Neural cell (in vitro differentiated cells): ENCODE results near the gene NIP7. TPM values are rescaled to one million over a fixed set of nuclear protein-coding genes. Genes with fewer than 3 reads are reported as not detected.
"Not testable (repeated sequence)": the region's sequence is repeated elsewhere in the genome, so short reads cannot be mapped to it uniquely, and the experiment has no call there.

Experiments
- H2AFZ ChIP-seq: fragments of 200-600, 300-800 bp; sonication (generic), shearing (Covaris generic); 2 replicates; pipeline ENCODE4 v1.6.0; 2014; ENCODE audit warnings: low read depth, mild to moderate bottlenecking, antibody characterized with exemption, low read length, moderate library complexity
- H3F3A ChIP-seq: fragments of 200-600 bp; shearing (Covaris generic); 2 replicates; pipeline ENCODE4 v1.6.1; 2016; ENCODE audit warnings: mild to moderate bottlenecking, moderate library complexity, mixed read lengths, antibody characterized with exemption, low read length; ENCODE audit not compliant: insufficient read depth, poor library complexity, severe bottlenecking
- H3K27ac ChIP-seq: fragments of 200-600, 300-800 bp; sonication (generic), shearing (Covaris generic); 2 replicates; pipeline ENCODE4 v1.5.1; 2014; ENCODE audit warnings: mild to moderate bottlenecking, low read length, moderate library complexity
- H3K27me3 ChIP-seq: fragments of 300-800, 200-600 bp; sonication (generic), shearing (Covaris generic); 2 replicates; pipeline ENCODE4 v1.6.0; 2014; ENCODE audit warnings: mild to moderate bottlenecking, low read depth, low read length, moderate library complexity; ENCODE audit not compliant: insufficient read depth
- H3K36me3 ChIP-seq: fragments of 300-800, 200-600 bp; sonication (generic), shearing (Covaris generic); 2 replicates; pipeline ENCODE4 v1.5.1; 2014; ENCODE audit warnings: mild to moderate bottlenecking, antibody characterized with exemption, low read length, moderate library complexity; ENCODE audit not compliant: insufficient read depth
- H3K4me2 ChIP-seq: fragments of 300-800, 200-600 bp; sonication (generic), shearing (Covaris generic); 2 replicates; pipeline ENCODE4 v1.6.0; 2014; ENCODE audit warnings: mild to moderate bottlenecking, low read length
- H3K4me3 ChIP-seq: fragments of 300-800, 200-600 bp; sonication (generic), shearing (Covaris generic); 2 replicates; pipeline ENCODE4 v1.5.1; 2014; ENCODE audit warnings: mild to moderate bottlenecking, low read length, moderate library complexity
- H3K79me2 ChIP-seq: fragments of 200-600 bp; shearing (Covaris generic); replicated peaks from 2 replicates; pipeline ENCODE4 v1.6.0; 2014; ENCODE audit warnings: mild to moderate bottlenecking, low read length, moderate library complexity; ENCODE audit not compliant: insufficient read depth
- H3K9ac ChIP-seq: fragments of 300-800, 200-600 bp; sonication (generic), shearing (Covaris generic); 2 replicates; pipeline ENCODE4 v1.6.1; 2016; ENCODE audit warnings: mild to moderate bottlenecking, low read length, mixed read lengths
- H3K9me2 ChIP-seq: fragments of 200-600 bp; shearing (Covaris generic); 2 replicates; pipeline ENCODE4 v1.6.1; 2016; ENCODE audit warnings: mild to moderate bottlenecking, low read length, mixed read lengths; ENCODE audit not compliant: insufficient read depth
- H3K9me3 ChIP-seq: fragments of 200-600, 300-800 bp; sonication (generic), shearing (Covaris generic); 2 replicates; pipeline ENCODE4 v1.6.1; 2016; ENCODE audit warnings: mild to moderate bottlenecking, mixed run types, low read length, moderate library complexity, mixed read lengths
- H4K20me1 ChIP-seq: fragments of 200-600 bp; shearing (Covaris generic); 2 replicates; pipeline ENCODE4 v1.6.1; 2016; ENCODE audit warnings: mild to moderate bottlenecking, mixed run types; ENCODE audit not compliant: insufficient read depth
- CTCF ChIP-seq: fragments of 450-650 bp; IDR thresholded peaks from 2 replicates; pipeline ENCODE4 v1.5.1; 2014; ENCODE audit warnings: antibody characterized with exemption, mild to moderate bottlenecking, moderate library complexity; ENCODE audit not compliant: poor library complexity, severe bottlenecking
- EP300 ChIP-seq: fragments of 450-650 bp; conservative IDR thresholded peaks from 2 replicates; pipeline ENCODE4 v1.6.1; 2014; ENCODE audit warnings: antibody characterized with exemption, mild to moderate bottlenecking, moderate library complexity; ENCODE audit not compliant: poor library complexity, severe bottlenecking
- EZH2 ChIP-seq: fragments of 200-600, 300-800 bp; shearing (Covaris generic), sonication (generic); IDR thresholded peaks from 2 replicates; pipeline ENCODE4 v1.6.1; 2014; ENCODE audit warnings: antibody characterized with exemption, low read length, borderline replicate concordance, mild to moderate bottlenecking; ENCODE audit not compliant: insufficient read depth, poor library complexity, severe bottlenecking
- MXI1 ChIP-seq: fragments of 450-650 bp; conservative IDR thresholded peaks from 2 replicates; pipeline ENCODE4 v1.6.1; 2014; ENCODE audit warnings: antibody characterized with exemption, mild to moderate bottlenecking; ENCODE audit not compliant: poor library complexity, severe bottlenecking
- POLR2AphosphoS5 ChIP-seq: IDR thresholded peaks from 2 replicates; pipeline ENCODE4 v1.6.1; 2012
- RAD21 ChIP-seq: fragments of 450-650 bp; conservative IDR thresholded peaks from 2 replicates; pipeline ENCODE4 v1.6.1; 2014; ENCODE audit warnings: antibody characterized with exemption, mild to moderate bottlenecking, moderate library complexity
- REST ChIP-seq: IDR thresholded peaks from 2 replicates; pipeline ENCODE4 v1.6.1; 2012; ENCODE audit warnings: borderline replicate concordance
- SMC3 ChIP-seq: fragments of 450-650 bp; conservative IDR thresholded peaks from 2 replicates; pipeline ENCODE4 v1.6.1; 2014; ENCODE audit warnings: antibody characterized with exemption, mild to moderate bottlenecking, moderate library complexity; ENCODE audit not compliant: poor library complexity
- TAF1 ChIP-seq: IDR thresholded peaks from 2 replicates; pipeline ENCODE4 v1.6.1; 2012; ENCODE audit warnings: low read depth
- polyA plus RNA-seq: library from polyadenylated mRNA; depleted of rRNA; stranded (reverse); fragments of >200 nt; gene quantifications from 2 replicates; pipeline ENCODE4 v1.2.3, GENCODE V29; 2014

The NIP7 gene
- polyA plus RNA-seq, 1 donor from 2014 or later, result 15.8 TPM

- H3K4me2 ChIP-seq, result no peak overlapping the region
- no peaks in the 10 kb centered on the region for H3K36me3 ChIP-seq
- H3K9me2 ChIP-seq, result no peaks in the 10 kb centered on the region
- no peak overlapping the region for H3K27ac ChIP-seq
- H3K79me2 ChIP-seq, result no peaks in the 10 kb centered on the region
- H2AFZ ChIP-seq, result no peak overlapping the region
- no peaks in the 10 kb centered on the region for H3K9me3 ChIP-seq
- no peak overlapping the region for H3K4me3 ChIP-seq
- H3K27me3 ChIP-seq, result no peaks in the 10 kb centered on the region
- H3F3A ChIP-seq, result no peaks in the 10 kb centered on the region
- TF ChIP-seq SMC3 (no peak), REST (no peak), MXI1 (no peak), POLR2AphosphoS5 (no peak), RAD21 (no peak), EP300 (no peak), EZH2 (no peak), CTCF (no peak), TAF1 (no peak)
- no peaks in the 10 kb centered on the region for H4K20me1 ChIP-seq
- H3K9ac ChIP-seq, result no peak overlapping the region
Measured at GRCh38 chr16:69350536-69351133, 11.1 kb downstream of the NIP7 start.

- Histone ChIP-seq H3K27me3 (no peaks in the 10 kb centered on the region), H3K27ac (no peak within 1 kb of the TSS), H4K20me1 (no peaks in the 10 kb centered on the region), H2AFZ (no peak within 1 kb of the TSS), H3K9me3 (no peaks in the 10 kb centered on the region), H3K4me2 (no peak within 1 kb of the TSS), H3K9ac (no peak within 1 kb of the TSS), H3K79me2 (no peaks in the 10 kb centered on the region), H3F3A (no peaks in the 10 kb centered on the region), H3K4me3 (no peak within 1 kb of the TSS), H3K9me2 (no peaks in the 10 kb centered on the region), H3K36me3 (no peaks in the 10 kb centered on the region)
- TF ChIP-seq MXI1 (no peak), POLR2AphosphoS5 (no peak), RAD21 (no peak), CTCF (no peak), SMC3 (no peak), EP300 (no peak)
Measured at GRCh38 chr16:69351309-69352027, 11.9 kb downstream of the NIP7 start, which contains the start of gene TMED6. Gene TMED6 (minus strand): TSS chr16:69351786. CDS start chr16:69351753, 33 bp downstream.

- not testable (repeated sequence) for H3K27ac ChIP-seq, H3K27me3 ChIP-seq, H3K36me3 ChIP-seq, H2AFZ ChIP-seq, H3K9me2 ChIP-seq, H3K9me3 ChIP-seq, H3K79me2 ChIP-seq, H3F3A ChIP-seq, H3K4me3 ChIP-seq, H3K4me2 ChIP-seq, H4K20me1 ChIP-seq, H3K9ac ChIP-seq
Measured at GRCh38 chr16:69360070-69360469, 20.5 kb downstream of the NIP7 start.
